ENCODE results near the gene STMN3.
"Not testable (repeated sequence)": the region's sequence is repeated elsewhere in the genome, so short reads cannot be mapped to it uniquely, and the experiment has no call there.

The STMN3 gene

DNA sequence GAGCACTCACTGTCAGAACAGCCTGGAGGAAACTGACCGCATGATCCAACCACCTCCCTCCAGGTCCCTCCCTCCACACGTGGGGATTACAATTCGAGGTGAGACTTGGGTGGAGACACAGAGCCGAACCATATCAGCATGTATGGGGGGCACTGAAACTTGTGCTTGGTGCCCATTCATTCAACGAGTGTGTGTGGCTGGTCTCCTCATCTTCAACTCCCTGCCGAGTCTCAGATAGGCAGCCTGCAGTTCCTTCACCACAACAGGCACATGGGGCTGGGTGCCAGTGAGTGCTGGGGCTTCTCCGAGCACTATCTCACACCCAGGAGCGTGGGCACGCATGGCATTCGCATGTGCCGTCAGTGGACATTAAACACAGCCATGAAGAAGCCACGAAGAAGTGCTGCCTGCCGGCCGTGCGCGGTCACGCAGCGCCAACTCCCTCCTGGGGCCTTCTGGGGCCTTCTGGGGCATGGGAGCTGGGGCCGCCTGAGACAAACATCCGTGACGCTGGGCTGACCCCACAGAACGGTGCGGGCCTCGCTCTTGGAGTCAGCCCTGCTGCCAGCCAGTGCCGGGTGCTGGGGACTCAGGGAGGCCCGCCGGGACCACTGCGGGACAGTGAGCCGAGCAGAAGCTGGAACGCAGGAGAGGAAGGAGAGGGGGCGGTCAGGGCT, 4.2 kb upstream of the STMN3 start:
- DNase-seq (ENCODE audit: low spot score) = no peak

DNA sequence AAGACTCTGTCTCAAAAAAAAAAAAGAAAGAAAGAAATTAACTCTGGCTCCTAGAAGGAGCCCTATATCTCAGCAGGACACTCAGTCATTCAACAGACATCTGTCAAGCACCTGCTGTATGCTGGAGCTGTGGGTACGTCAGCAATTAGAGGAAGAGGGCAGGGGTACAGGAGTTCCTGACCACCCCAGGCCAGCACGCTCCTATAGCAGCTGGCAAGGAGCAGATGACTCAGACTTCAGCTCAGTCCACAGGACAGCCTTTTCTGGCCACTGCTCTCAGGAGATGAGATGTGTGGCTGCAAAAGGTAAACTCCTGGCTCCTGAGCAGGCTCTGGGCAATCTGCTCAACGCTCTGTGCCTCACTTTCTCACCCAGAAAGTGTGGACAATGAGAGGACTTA, 3.2 kb upstream of the STMN3 start:
- no peak for DNase-seq (ENCODE audit: low spot score)

DNA sequence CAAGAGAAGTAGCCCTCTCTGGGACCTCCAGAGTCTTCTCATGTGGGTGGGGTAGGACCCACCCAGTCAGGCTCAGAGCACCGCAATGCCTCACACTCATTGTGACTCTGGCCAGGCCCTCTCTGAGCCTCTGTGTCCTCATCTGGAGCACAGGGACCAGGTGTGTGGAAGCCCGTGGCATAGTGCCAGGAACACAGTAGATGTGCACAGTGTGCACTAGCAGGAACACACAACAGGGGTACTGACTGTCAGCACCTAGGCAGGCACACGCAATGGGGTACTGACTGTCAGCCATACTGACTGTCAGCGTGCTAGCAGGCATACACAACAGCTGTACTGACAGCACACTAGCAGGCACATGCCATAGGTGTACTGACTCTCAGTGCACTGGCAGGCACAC, 2.0 kb upstream of the STMN3 start:
- no peak for DNase-seq (ENCODE audit: low spot score)

DNA sequence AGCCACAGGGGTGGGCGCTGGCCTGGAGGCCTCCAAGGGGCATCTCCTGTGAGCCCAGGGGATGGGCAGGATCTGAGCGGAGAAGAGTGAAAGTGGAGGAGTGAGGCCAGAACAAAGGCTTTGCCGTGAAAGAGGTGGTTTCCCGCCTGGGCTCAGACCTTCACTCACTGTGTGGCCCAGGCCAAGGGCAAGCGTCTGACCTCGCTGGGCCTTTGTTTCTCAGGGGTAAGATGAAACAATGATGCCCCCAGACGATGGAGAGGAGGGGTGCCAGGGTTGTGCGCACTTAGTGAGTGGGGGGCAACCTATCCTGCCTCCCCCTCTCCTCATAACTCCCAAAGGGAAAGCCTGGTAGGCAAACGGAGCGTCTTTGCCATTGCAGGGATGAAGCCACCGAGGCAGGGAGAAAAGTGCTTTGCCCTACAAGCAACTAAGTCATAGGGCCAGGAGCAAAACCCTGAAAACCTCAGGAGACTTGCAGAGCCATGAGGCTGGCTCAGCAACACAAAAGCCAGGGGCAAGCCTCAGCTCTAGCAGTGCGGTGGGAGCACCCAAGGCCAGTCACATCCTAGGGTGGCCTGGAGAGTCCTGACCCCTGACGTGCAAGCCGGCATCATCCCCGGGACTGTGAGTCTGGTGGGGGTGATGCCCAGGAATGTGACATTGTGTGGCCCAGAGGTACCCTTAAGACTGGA, 897 bp upstream of the STMN3 start:
- DNase-seq (ENCODE audit: low spot score) = no peak

DNA sequence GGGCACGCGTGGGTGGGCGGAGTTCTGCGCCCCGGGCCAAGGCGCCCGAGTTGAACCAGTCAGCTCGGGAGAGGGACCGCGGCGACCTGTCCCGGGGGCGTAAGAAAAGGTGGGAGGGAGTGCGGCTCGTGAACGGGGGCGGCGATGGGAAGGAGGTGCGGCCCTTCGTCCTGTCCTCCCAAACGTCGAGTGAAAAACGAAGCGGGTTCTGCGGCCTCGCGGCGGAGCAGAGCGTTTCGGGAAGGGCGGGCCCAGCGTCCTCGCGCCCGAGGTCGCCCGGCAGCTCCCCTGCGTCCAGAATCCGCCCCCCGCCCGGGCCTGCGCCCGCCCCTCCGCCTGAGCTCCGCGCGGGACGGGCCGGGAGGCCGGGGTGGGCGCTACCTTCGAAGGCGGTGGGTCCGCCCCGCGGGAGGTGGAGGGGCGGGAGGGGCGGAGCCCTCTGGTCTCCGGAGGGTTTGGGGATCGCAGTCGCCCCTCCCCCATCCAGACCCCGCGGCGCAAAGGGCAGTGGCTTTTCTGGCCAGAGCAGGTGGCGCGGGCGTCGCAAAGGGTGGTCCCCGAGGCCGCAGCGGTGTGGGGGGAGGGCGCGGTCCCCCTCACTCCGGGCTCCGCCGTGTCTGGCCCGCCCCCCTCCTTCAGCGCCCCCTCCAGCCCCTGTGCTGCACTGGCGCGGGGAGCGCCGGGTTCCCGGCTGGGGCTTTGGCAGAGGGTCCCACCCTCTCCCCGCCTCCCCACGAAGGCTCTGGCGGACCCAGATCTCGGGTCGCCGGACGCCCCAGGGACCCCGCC, 838 bp downstream of the STMN3 start:
- no peak for DNase-seq (ENCODE audit: low spot score)

DNA sequence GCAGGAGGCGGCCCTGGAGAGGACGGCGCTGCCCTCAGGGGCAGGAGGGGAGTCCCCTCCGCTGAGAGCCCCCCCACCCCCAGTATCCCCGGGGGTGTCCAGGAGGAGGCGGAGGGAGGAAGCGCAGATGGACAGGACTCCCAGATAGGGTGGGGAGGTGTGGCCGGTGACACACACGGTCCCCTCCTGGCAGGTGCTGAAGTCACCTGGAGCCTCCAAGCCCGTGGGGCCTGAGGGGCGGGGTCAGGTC, 1.4 kb downstream of the STMN3 start:
- DNase-seq (ENCODE audit: low spot score) = no peak

DNA sequence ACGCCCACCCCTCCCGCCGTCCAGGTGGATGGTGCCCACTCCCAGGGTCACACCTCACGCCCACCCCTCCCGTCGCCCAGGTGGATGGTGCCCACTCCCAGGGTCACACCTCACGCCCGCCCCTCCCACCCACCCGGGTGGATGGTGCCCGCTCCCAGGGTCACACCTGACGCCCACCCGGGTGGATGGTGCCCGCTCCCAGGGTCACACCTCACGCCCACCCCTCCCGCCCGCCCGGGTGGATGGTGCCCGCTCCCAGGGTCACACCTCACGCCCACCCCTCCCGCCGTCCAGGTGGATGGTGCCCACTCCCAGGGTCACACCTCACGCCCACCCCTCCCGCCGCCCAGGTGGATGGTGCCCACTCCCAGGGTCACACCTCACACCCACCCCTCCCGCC, 2.7 kb downstream of the STMN3 start:
- not testable (repeated sequence) for DNase-seq (ENCODE audit: low spot score)

DNA sequence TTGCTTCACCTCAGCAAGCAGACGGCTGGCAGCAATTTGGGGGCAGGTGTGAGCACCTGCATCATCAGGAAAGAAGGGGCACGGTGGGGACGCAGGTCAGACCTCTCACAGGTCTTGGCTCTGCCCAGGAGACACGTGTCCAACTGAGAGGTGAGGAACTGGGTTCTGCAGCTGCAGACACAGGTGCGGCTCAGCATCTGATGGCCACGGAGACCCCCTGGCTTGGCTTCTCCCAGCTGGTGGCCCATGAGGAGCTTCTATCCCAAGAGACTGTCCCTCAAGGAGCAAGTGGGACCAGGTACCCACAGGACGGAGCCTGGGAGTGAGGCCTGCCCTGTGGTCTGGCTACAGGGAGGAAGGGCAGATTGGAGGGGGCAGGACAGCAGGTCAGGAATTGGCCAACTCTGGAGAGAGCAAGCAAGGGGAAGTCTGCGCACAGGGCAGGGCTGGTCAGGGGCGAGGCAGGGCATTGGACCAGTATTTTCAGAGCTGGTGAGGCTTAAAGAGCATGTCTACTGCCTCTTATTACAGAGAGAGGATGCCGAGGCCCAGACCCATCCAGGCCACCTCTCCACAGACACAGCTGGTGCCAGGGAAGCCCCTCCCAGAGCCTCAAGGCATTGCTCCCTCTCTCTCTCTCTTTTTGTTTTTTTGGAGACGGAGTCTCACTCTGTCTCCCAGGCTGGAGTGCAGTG, 4.2 kb downstream of the STMN3 start:
- DNase-seq (ENCODE audit: low spot score) = no peak

DNA sequence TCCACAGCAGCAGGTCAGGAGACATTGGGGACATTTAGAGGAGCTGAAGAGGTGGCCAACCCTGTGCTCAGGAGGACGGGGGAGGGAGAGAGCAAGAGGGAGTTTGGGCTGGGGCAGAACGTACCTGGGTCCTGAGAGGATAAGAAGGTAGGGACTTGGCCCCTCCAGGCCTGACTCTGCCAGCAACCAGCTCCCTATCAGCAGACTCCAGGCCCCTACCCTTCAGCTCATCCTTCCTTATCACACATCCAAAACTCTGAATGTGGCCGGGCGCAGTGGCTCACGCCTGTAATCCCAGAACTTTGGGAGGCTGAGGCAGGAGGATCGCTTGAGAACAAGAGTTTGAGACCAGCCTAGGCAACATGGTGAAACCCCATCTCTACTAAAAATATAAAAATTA, 5.0 kb downstream of the STMN3 start:
- DNase-seq (ENCODE audit: low spot score) = no peak

DNA sequence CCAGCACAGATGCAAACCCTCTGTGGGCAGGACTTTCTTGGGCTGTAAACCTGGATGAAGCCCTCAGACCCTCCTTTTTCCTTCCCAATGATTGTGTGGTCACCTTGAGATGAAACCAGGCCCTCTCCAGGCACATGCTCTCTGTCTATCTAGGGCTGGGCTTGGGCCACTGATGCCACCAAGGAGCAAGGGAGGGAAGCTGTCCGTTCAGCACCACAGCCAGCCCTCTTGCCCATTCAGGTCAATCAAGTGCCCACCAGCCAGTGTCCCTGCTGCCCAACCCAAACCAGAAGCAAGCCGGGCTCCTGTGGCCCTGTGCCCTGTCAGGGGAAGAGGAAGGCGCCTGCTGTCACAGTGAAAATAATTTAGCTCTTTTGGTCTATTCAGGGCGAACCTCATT, 8.0 kb downstream of the STMN3 start:
- DNase-seq (ENCODE audit: low spot score) = no peak

DNA sequence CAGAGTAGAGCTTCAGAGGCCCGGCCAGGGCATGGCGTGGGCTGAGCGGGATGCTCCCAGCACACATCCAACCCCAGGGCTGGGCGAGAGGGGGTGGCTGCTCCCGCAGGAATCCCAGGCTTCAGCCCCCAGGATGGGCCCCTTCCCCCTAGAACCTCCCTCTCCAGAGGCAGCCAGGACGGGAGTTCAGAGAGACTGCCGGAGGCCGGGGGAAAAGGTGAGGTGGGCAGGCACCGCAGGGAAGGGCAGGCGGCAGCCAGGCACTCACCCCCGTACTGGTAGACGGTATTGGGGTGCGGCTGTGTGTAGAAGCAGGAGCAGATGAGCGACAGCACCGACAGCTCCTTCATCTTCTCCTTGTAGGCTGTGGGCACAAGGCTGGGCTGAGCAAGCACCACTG, 9.3 kb downstream of the STMN3 start:
- no peak for DNase-seq (ENCODE audit: low spot score)

DNA sequence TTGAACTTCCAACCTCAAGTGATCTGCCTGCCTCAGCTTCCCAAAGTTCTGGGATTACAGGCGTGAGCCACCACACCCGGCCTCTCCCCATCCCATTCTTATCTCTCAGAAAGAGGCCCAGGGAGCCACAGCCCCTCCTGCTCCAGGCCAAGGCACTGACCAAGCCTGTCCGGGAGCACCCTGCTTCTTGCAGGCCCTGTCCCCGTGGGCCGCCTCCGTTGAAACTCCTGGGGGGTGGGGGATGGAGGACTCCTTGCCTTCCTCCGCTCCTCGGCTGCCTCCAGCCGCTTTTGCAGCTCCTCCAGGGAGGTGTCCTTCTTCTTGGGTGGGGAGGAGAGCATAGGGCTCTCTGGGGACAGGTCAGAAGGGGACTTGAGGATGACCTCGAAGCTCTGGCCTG, 9.7 kb downstream of the STMN3 start:
- DNase-seq (ENCODE audit: low spot score) = no peak

DNA sequence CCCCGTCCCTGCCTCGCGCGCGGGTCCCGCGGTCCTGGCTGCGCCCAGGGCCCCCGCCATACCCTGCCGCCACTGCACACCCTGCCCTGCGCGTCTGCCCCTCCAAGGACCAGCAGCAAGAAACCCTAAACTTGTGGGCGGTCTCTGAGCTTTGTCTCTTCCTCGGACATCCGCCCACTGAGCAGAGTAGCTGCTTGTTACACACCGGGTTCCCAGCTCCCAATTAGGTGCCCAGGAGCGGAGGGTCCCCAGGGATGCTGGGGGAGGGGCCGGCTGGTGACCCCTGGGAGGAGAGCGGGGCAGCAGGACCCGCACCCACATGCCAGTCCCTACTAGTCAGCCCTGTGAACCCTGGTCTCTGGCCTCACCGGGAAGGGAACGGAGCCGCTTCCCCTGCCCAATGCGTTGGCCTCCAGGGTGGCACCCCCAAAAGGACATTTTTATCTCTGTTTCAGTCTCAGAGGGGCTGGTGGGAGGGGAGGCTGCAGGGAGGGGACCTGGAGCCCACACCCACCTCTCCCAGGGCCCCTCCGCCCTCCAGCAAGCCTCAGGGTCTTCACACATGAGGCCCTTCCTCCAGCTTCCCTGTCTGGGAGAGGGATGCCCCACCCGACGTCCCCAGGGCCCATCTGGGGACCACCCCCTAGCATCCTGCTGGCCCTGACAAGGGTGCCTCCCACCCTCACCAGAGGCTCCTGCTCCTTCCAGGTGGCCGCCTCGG, 10.5 kb downstream of the STMN3 start:
- no peak for DNase-seq (ENCODE audit: low spot score)

DNA sequence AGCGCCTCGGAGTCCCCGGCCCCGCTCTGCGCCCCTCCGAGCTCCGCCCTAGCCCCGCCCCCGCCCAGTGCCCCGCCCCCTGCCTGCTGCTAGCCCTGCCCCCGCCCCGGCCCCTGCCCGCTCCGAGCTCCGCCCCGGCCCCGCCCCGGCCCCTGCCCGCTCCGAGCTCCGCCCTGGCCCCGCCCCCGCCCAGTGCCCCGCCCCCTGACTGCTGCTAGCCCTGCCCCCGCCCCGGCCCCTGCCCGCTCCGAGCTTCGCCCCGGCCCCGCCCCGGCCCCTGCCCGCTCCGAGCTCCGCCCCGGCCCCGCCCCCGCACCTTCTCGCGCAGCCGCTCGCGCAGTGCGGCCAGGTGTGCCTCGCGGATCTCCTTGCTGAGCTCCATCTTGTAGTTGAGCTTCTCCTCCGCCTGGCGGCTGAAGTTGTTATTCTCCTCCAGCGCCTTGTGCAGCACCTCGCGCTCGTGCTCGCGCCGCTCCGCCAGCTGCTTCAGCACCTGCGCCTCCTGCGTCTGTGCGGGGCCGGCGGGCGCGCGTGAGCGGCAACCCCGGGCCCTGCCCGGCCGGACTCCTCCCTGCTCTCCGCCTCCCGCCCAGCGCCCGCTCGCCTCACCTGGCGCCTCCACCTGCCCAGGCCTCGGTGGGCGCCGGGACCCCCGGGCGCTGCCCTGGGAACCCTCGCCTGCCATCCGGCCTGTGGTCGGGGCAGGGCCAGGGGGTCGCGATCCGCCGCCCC, 11.3 kb downstream of the STMN3 start:
- DNase-seq (ENCODE audit: low spot score) = peak; percentile 86

DNA sequence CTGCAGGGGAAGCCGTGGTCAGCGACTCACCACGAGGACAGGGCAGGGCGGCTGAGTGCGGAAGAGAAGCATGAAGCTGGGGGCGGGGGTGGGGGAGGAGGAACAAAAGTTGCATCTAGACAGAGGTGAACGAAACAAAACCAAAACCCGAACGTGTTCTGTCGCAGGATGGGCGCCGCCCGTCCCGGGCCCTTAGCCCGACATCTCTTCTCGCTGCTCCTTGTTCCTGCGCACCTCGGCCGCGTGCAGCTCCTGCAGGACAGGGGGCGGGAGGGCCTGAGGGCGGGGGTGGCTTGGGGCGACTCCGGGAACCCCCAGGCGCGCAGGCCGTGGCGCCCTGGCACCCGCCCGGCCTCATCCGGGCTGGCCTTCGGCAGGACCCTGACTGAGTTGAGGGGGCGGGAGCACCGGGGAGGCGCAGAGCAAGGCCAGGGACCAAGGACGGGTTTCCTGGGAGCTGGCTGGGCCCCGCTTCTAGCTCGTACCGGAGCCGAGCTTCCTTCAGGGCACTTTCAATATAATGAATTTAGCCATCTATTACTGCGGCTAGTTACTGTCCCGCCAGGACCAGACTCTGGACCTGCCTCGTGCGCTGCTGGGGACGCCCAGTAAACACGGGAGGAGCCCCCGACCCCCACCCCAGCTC, 12.0 kb downstream of the STMN3 start:
- no peak for DNase-seq (ENCODE audit: low spot score)

DNA sequence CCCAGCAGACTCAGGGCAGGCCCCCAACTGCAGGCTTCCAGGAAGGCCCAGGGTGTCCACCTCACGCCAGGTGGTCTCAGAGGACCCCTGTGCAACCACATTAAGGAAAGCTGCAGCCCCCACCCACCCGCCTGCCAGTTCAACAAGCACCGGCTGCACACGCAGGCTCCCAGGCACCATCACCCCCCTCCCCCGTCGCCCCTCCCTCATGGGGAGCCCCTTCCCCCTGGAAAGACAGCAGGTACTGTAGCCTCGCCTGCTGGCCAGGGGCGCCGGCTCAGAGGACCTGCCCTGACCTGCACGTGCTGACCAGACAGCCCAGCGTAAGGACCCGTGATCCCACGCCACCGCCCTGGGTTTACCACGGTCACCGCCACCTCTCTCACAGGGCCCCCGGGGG, 12.5 kb downstream of the STMN3 start:
- DNase-seq (ENCODE audit: low spot score) = not testable (repeated sequence)

DNA sequence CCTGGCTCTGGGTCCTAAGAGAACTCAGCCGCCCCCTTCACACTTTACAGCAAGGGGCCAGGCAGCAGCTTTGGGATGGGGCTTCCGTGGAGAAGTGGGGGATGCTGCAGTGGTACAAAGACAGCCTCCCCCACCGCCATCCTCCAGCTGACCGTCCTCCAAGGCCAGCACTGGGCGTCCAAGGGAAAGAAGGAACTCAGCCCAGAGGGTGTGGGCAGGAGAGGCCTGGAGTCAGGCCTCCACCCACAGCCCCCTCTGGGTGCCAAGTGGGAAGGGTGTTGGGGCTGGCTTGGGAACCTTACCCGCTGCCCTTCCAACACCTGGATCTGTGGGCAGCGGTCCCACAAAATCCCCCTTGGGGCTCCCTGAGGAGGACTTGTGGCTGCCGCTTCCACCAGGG, 13.1 kb downstream of the STMN3 start:
- no peak for DNase-seq (ENCODE audit: low spot score)

DNA sequence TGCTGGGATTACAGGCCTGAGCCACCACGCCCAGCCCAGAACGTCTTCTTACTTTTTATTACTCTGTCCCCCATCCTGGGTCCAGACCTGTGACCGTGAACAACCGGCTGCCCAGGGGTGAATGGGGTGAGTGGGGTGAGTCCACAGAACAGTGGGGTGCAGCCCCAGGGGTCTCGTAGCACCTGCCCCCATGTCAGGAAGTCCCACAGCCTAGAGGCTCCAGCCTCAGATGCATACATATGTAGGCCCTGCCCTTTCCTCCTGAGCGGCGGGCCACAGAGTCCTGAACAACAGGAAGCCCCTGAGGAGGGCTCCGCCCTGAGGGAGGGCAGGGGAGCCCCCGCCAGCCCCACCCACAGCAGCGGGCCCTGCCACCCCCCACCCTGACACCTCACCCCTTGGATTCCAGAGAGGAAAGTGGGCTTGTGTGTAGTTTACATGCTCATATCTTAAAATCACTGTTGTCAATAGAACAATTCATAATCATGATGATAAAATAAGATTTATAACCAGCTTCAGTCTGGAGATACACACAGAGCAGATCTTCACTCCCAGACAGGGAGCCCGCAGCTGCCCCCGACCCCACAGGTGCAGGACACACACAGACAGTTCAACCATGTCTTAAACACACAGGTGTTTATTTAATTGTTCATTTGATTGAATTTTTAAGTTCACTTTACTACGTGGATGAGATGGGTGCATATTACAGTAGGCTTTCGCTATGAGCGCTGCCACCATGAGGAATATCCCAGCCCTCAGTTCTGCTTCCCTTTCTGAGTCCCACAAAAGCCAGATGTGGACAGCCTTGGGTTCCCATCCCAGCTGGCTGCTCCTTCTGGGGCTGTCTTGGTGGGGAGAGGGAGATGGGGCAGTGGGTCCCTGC, 13.9 kb downstream of the STMN3 start:
- no peak for DNase-seq (ENCODE audit: low spot score)

DNA sequence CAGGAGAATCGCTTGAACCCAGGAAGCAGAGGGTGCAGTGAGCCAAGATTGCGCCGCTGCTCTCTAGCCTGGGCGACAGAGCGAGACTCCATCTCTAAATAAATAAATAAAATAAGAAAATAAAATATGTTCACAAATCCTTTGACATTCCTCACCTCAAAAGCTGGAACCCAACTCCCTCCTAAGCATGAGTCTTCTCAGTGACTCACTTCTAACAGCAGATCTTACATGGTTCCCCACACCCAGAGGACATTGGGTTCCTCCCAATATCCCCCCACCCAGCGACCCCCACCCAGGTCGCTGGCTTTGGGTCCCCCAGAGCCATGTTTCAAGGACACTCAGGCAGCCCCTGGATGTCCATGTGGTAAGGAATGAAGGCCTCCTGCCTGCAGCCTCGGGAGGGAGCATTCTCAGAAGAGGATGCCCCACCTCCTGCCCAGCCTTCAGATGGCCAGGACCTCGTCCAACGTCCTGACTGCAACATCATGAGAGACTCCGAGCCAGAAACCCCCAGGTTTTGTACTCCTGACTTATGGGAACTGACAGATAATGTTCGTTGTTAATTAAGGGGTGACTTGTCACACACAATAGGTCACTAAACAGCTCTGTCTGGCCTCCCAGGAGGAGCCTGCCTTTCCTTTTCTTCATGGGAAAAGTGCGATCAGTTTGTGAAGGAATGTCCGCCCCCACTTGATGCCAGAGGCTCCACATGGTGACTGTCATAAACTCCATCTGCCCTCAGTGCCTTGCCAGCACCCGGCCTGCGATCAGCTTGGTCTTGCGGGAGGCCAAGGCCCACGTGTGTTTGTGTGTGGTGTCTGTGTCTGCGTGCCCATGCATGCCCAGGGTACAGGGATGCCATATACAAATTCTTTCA, 16.2 kb downstream of the STMN3 start:
- DNase-seq (ENCODE audit: low spot score) = no peak

All from Ammon's horn (tissue), 1 donor.